H1 (cell line): ENCODE results near the gene ATP13A2. TPM values are rescaled to one million over a fixed set of nuclear protein-coding genes. Genes with fewer than 3 reads are reported as not detected.

Experiments used
- CTCF ChIA-PET: fragments of 300-600 bp; sonication (Branson Sonifier 250); formaldehyde crosslinking; loops from one replicate; lab custom pipeline; 2021; ENCODE audit not compliant: partially characterized antibody; lab: Charles Lee
- POLR2A ChIA-PET: fragments of 300-600 bp; sonication (Branson Sonifier 250); formaldehyde crosslinking; loops from one replicate; lab custom pipeline; 2021; ENCODE audit warnings: inconsistent platforms; ENCODE audit not compliant: partially characterized antibody; lab: Charles Lee
- DNase-seq, 2 experiments: peaks; one replicate each; pipeline versions ENCODE4 v3.0.0 to v3.0.0-alpha.2; 2010 to 2022; ENCODE audit warnings: low spot score in 2 of 2, low read depth in 1 of 2, mixed read lengths in 1 of 2
- FAIRE-seq: peaks from 2 replicates; lab custom pipeline; 2011; peaks lifted over from hg19 to GRCh38; lab: Jason Lieb, UNC
- H2AFZ ChIP-seq: 2 replicates; pipeline ENCODE4 v1.8.1; 2012; ENCODE audit warnings: low read length, inconsistent platforms
- H2AK5ac ChIP-seq: 2 replicates; pipeline ENCODE4 v1.6.1; 2013; ENCODE audit warnings: low read depth, low read length
- H2BK120ac ChIP-seq: replicated peaks from 2 replicates; pipeline ENCODE3; 2013; ENCODE audit warnings: low read depth, low read length, inconsistent platforms
- H2BK12ac ChIP-seq: 2 replicates; pipeline ENCODE4 v1.6.1; 2013; ENCODE audit warnings: low read depth, low read length
- H2BK15ac ChIP-seq: 2 replicates; pipeline ENCODE4 v1.6.1; 2013; ENCODE audit warnings: low read length
- H2BK20ac ChIP-seq: 2 replicates; pipeline ENCODE4 v1.6.1; 2013; ENCODE audit warnings: low read length
- H2BK5ac ChIP-seq: 2 replicates; pipeline ENCODE4 v1.6.1; 2013; ENCODE audit warnings: low read depth, low read length
- H3K14ac ChIP-seq: 2 replicates; pipeline ENCODE4 v1.6.1; 2013; ENCODE audit warnings: inconsistent platforms; ENCODE audit not compliant: insufficient read length
- H3K18ac ChIP-seq: 2 replicates; pipeline ENCODE4 v1.6.1; 2013; ENCODE audit warnings: low read length; ENCODE audit errors: extremely low read depth
- H3K23ac ChIP-seq: 2 replicates; pipeline ENCODE4 v1.6.1; 2013; ENCODE audit warnings: inconsistent platforms; ENCODE audit not compliant: insufficient read length
- H3K23me2 ChIP-seq: 2 replicates; pipeline ENCODE4 v1.6.1; 2013; ENCODE audit warnings: low read depth, low read length
- H3K27ac ChIP-seq: 2 replicates; pipeline ENCODE4 v1.6.1; 2011; ENCODE audit warnings: low read depth, low read length, inconsistent platforms
- H3K27me3 ChIP-seq, 4 experiments: replicated peaks in 1 of 4; 1 replicate in 1 of 4; 2 replicates in 3 of 4; pipeline versions ENCODE4 v1.6.1 to v1.8.1; 2011 to 2013; ENCODE audit warnings: low read length in 3 of 4, mild to moderate bottlenecking in 3 of 4, inconsistent platforms in 2 of 4, mixed read lengths in 2 of 4, moderate library complexity in 1 of 4; ENCODE audit not compliant: control insufficient read depth in 3 of 4, insufficient read depth in 3 of 4; ENCODE audit errors: extremely low read depth in 1 of 4
- H3K36me3 ChIP-seq, 4 experiments: 2 replicates each; pipeline versions ENCODE4 v1.6.1 to v1.8.1; 2011 to 2013; ENCODE audit warnings: mild to moderate bottlenecking in 4 of 4, low read length in 3 of 4, moderate library complexity in 2 of 4, control low read depth in 1 of 4, inconsistent platforms in 1 of 4; ENCODE audit not compliant: insufficient read depth in 4 of 4, control insufficient read depth in 2 of 4
- H3K4ac ChIP-seq: replicated peaks from 2 replicates; pipeline ENCODE3; 2013; ENCODE audit warnings: low read length, low read depth, mixed read lengths, inconsistent platforms; ENCODE audit not compliant: insufficient read length
- H3K4me1 ChIP-seq, 4 experiments: replicated peaks in 1 of 4; 1 replicate in 1 of 4; 2 replicates in 3 of 4; pipeline versions ENCODE4 v1.6.1 to v1.8.1; 2011 to 2013; ENCODE audit warnings: low read length in 3 of 4, inconsistent platforms in 2 of 4, mixed read lengths in 1 of 4; ENCODE audit not compliant: insufficient read depth in 4 of 4, control insufficient read depth in 3 of 4
- H3K4me2 ChIP-seq, 2 experiments: 2 replicates each; pipeline versions ENCODE4 v1.6.1 to v1.8.1; 2011 to 2013; ENCODE audit warnings: low read depth in 2 of 2, low read length in 2 of 2, control low read depth in 1 of 2, inconsistent platforms in 1 of 2, mild to moderate bottlenecking in 1 of 2; ENCODE audit not compliant: insufficient read depth in 1 of 2
- H3K4me3 ChIP-seq, 4 experiments: fragments of 200-600, 300-600 bp in 1 of 4; sonication (generic), shearing (Covaris generic), sonication (Bioruptor Twin) in 1 of 4; 2 replicates each; pipeline versions ENCODE4 v1.5.1 to v1.8.1; 2011 to 2016; ENCODE audit warnings: low read length in 4 of 4, low read depth in 3 of 4, control low read depth in 2 of 4, inconsistent platforms in 2 of 4, mild to moderate bottlenecking in 2 of 4, mixed read lengths in 1 of 4, moderate library complexity in 1 of 4; ENCODE audit not compliant: insufficient read depth in 2 of 4; ENCODE audit errors: extremely low read depth in 1 of 4
- H3K56ac ChIP-seq: replicated peaks from 2 replicates; pipeline ENCODE3; 2013; ENCODE audit warnings: low read depth, mild to moderate bottlenecking, mixed read lengths, low read length, inconsistent platforms; ENCODE audit not compliant: insufficient read length
- H3K79me1 ChIP-seq: 2 replicates; pipeline ENCODE4 v1.6.1; 2013; ENCODE audit warnings: low read depth, low read length, control low read depth
- H3K79me2 ChIP-seq, 2 experiments: 2 replicates each; pipeline versions ENCODE4 v1.6.1 to v1.8.1; 2012 to 2013; ENCODE audit warnings: low read length in 2 of 2, mild to moderate bottlenecking in 2 of 2, inconsistent platforms in 1 of 2; ENCODE audit not compliant: insufficient read depth in 2 of 2, control insufficient read depth in 1 of 2
- H3K9ac ChIP-seq, 4 experiments: replicated peaks in 1 of 4; 1 replicate in 1 of 4; 2 replicates in 3 of 4; pipeline versions ENCODE4 v1.6.1 to v1.8.1; 2011 to 2013; ENCODE audit warnings: low read depth in 3 of 4, low read length in 3 of 4, control low read depth in 2 of 4, mild to moderate bottlenecking in 2 of 4, moderate library complexity in 2 of 4, inconsistent platforms in 1 of 4; ENCODE audit errors: extremely low read depth in 1 of 4
- H3K9me3 ChIP-seq, 2 experiments: 2 replicates each; pipeline versions ENCODE4 v1.6.1 to v1.8.1; 2012 to 2013; ENCODE audit warnings: mild to moderate bottlenecking in 2 of 2, moderate library complexity in 2 of 2, control low read depth in 1 of 2, inconsistent platforms in 1 of 2, low read depth in 1 of 2, low read length in 1 of 2, mixed read lengths in 1 of 2; ENCODE audit not compliant: insufficient read depth in 2 of 2
- H4K20me1 ChIP-seq, 2 experiments: replicated peaks in 1 of 2; 2 replicates each; pipeline versions ENCODE3 to v1.8.1; 2011 to 2013; ENCODE audit warnings: inconsistent platforms in 2 of 2, low read length in 2 of 2, mild to moderate bottlenecking in 1 of 2; ENCODE audit not compliant: insufficient read depth in 2 of 2, control insufficient read depth in 1 of 2
- H4K5ac ChIP-seq: 2 replicates; pipeline ENCODE4 v1.6.1; 2013; ENCODE audit warnings: low read length, low read depth, mixed read lengths, inconsistent platforms; ENCODE audit not compliant: insufficient read length
- H4K8ac ChIP-seq: 2 replicates; pipeline ENCODE4 v1.8.0; 2013; ENCODE audit warnings: mild to moderate bottlenecking, moderate library complexity, low read length, inconsistent platforms; ENCODE audit not compliant: insufficient read depth; ENCODE audit errors: extremely low read depth
- H4K91ac ChIP-seq: replicated peaks from 2 replicates; pipeline ENCODE3; 2013; ENCODE audit warnings: low read length, mixed read lengths, inconsistent platforms; ENCODE audit not compliant: insufficient read length
- CHD1 ChIP-seq: IDR thresholded peaks from 2 replicates; pipeline ENCODE4 v1.6.1; 2012; ENCODE audit warnings: low read depth, low read length, improper control_type of control experiment
- FOSL1 ChIP-seq: IDR thresholded peaks from 2 replicates; pipeline ENCODE4 v1.6.1; 2011; ENCODE audit warnings: mild to moderate bottlenecking, low read depth, low read length, moderate library complexity; ENCODE audit not compliant: insufficient read depth
- GABPA ChIP-seq: IDR thresholded peaks from 2 replicates; pipeline ENCODE4 v1.6.1; 2011; ENCODE audit warnings: mild to moderate bottlenecking, low read length, moderate library complexity, borderline replicate concordance; ENCODE audit not compliant: insufficient read depth
- HDAC2 ChIP-seq, 2 experiments: fragments of 300-600 bp in 1 of 2; sonication (generic) in 1 of 2; IDR thresholded peaks; 2 replicates each; pipeline ENCODE4 v1.6.1; 2011 to 2012; ENCODE audit warnings: low read depth in 2 of 2, low read length in 2 of 2, mild to moderate bottlenecking in 2 of 2, moderate library complexity in 2 of 2, borderline replicate concordance in 1 of 2, inconsistent platforms in 1 of 2
- JUND ChIP-seq: IDR thresholded peaks from 2 replicates; pipeline ENCODE4 v1.6.1; 2011; ENCODE audit warnings: mild to moderate bottlenecking, improper control_type of control experiment, low read length
- NANOG ChIP-seq: IDR thresholded peaks from 2 replicates; pipeline ENCODE4 v1.6.1; 2011; ENCODE audit warnings: low read length, low read depth, mild to moderate bottlenecking, inconsistent platforms; ENCODE audit not compliant: insufficient read depth, poor library complexity, severe bottlenecking
- POLR2AphosphoS5 ChIP-seq: IDR thresholded peaks from 2 replicates; pipeline ENCODE4 v1.6.1; 2011; ENCODE audit warnings: low read depth, low read length
- RFX5 ChIP-seq: IDR thresholded peaks from 2 replicates; pipeline ENCODE4 v1.6.1; 2011; ENCODE audit warnings: low read depth, low read length, improper control_type of control experiment, borderline replicate concordance
- RXRA ChIP-seq: IDR thresholded peaks from 2 replicates; pipeline ENCODE4 v1.6.1; 2011; ENCODE audit warnings: low read depth, mild to moderate bottlenecking, low read length, moderate library complexity; ENCODE audit not compliant: insufficient read depth
- SIN3A ChIP-seq, 2 experiments: IDR thresholded peaks in 1 of 2; conservative IDR thresholded peaks in 1 of 2; 2 replicates each; pipeline ENCODE4 v1.6.1; 2011 to 2012; ENCODE audit warnings: low read length in 2 of 2, improper control_type of control experiment in 1 of 2, low read depth in 1 of 2, mild to moderate bottlenecking in 1 of 2
- SP2 ChIP-seq: IDR thresholded peaks from 2 replicates; pipeline ENCODE4 v1.6.1; 2012; ENCODE audit warnings: mild to moderate bottlenecking, low read length, inconsistent platforms
- SP4 ChIP-seq: IDR thresholded peaks from 2 replicates; pipeline ENCODE4 v1.6.1; 2012; ENCODE audit warnings: low read length, inconsistent platforms
- SRF ChIP-seq: IDR thresholded peaks from 2 replicates; pipeline ENCODE4 v1.6.1; 2011; ENCODE audit warnings: mild to moderate bottlenecking, low read depth, low read length, moderate library complexity
- TEAD4 ChIP-seq: IDR thresholded peaks from 2 replicates; pipeline ENCODE4 v1.6.1; 2012; ENCODE audit warnings: low read depth, low read length, inconsistent platforms, mixed read lengths
- WGBS, 2 experiments: shearing (Covaris generic) in 1 of 2; methylation state at CpG; one replicate each; pipeline versions ENCODE4 v1.1.6 to v1.1.7; 2013 to 2015; ENCODE audit warnings: low lambda C conversion rate in 2 of 2, mixed read lengths in 2 of 2, inconsistent platforms in 1 of 2, low coverage in 1 of 2, missing lambda C conversion rate in 1 of 2; ENCODE audit not compliant: insufficient replicate concordance in 2 of 2, insufficient coverage in 1 of 2, insufficient read length in 1 of 2; ENCODE audit errors: extremely low coverage in 1 of 2, missing lambda C conversion rate in 1 of 2; 5-methylcytosine and 5-hydroxymethylcytosine counted together
- polyA plus RNA-seq, 7 experiments: library from polyadenylated mRNA; depleted of rRNA in 3 of 7; stranded (reverse) in 5 of 7; unstranded in 2 of 7; fragments of >200 nt in 5 of 7; fragments of 200-250 nt in 2 of 7; gene quantifications; 1 replicate in 5 of 7; 2 replicates in 1 of 7; 4 replicates in 1 of 7; pipeline versions ENCODE4 v1.2.1 to v1.2.3, GENCODE V29; 2011 to 2013; ENCODE audit warnings: missing spikeins in 2 of 7, mixed read lengths in 2 of 7
- total RNA-seq: library from RNA; stranded (reverse); fragmentation: NEBNext Ultra II Directional; extraction: Animal tissue kit (Norgen Biotek cat#: 25700); gene quantifications from 2 replicates; pipeline ENCODE4 v1.2.1, GENCODE V29; 2021

Gene ATP13A2
- total and polyA plus RNA-seq, 2 of the 8 experiments (the other 6 are each of a cell fraction or from before 2014, with no cell fraction given) = 82.1 to 83.6 TPM

- no peak overlapping the region for H3K27ac ChIP-seq
- H2BK5ac ChIP-seq = no peak overlapping the region
- H3K4me2 ChIP-seq = no peak overlapping the region
- ChIA-PET CTCF (interaction anchor here (0.6 to 1.6 kb wide), 3 partner anchors 31 to 42 kb away, joined by 3 to 5 read pairs (median 5); no protein-coding TSS in a partner anchor), POLR2A (interaction anchor here (0.7 to 1.4 kb wide), 2 partner anchors 32 to 64 kb away, joined by 3 read pairs; no protein-coding TSS in a partner anchor)
- no peak overlapping the region for H3K4ac ChIP-seq
- WGBS, 2 experiments = 96% methylated on average over 15 of the region's 15 CpGs; no CpG with 5 or more reads in 1 of the 2 experiments
- H4K91ac ChIP-seq = no peak overlapping the region
- no peaks in the 10 kb centered on the region for H3K79me1 ChIP-seq
- H3K36me3 ChIP-seq = peaks cover 2 to 15% (median 9%) of the 10 kb centered on the region in 4 experiments; a peak in 6 of 8 replicates
- no peaks in the 10 kb centered on the region for H3K23me2 ChIP-seq
- H3K18ac ChIP-seq = no peak overlapping the region
- no peaks in the 10 kb centered on the region for H3K4me1 ChIP-seq
- H4K5ac ChIP-seq = no peak overlapping the region
- no peak overlapping the region for H2BK12ac ChIP-seq
- no peak overlapping the region for H4K8ac ChIP-seq
- H2AK5ac ChIP-seq = no peak overlapping the region
- H2BK15ac ChIP-seq = no peak overlapping the region
- H3K23ac ChIP-seq = no peak overlapping the region
- H3K4me3 ChIP-seq = no peak overlapping the region
- peaks cover 0 to 5% of the 10 kb centered on the region in 2 experiments for H4K20me1 ChIP-seq
- no peaks in the 10 kb centered on the region for H3K79me2 ChIP-seq
- H2AFZ ChIP-seq = no peak overlapping the region
- H3K9me3 ChIP-seq = no peaks in the 10 kb centered on the region
- H2BK20ac ChIP-seq = no peak overlapping the region
- no peak overlapping the region for H2BK120ac ChIP-seq
- no peak overlapping the region for H3K56ac ChIP-seq
- H3K9ac ChIP-seq = no peak overlapping the region
- DNase-seq = peak in 1 of 2 experiments; percentile 41
- H3K27me3 ChIP-seq = no peaks in the 10 kb centered on the region
- no peak overlapping the region for H3K14ac ChIP-seq
- no peak for FAIRE-seq
- TF ChIP-seq HDAC2 (IDR thresholded peaks at IDR 0.05; ENCODE audit: borderline replicate concordance in 1 of 2, low read depth in 2 of 2, low read length in 2 of 2) (no peak), SP4 (no peak), SRF (no peak), GABPA (no peak), POLR2AphosphoS5 (no peak), RFX5 (no peak), JUND (no peak), RXRA (no peak), SIN3A (conservative IDR thresholded peaks at IDR 0.05 in 1 of 2, IDR thresholded peaks at IDR 0.05 in 1 of 2; ENCODE audit: low read depth in 1 of 2, low read length in 2 of 2) (no peak), TEAD4 (no peak), FOSL1 (no peak), NANOG (no peak), CHD1 (no peak), SP2 (no peak)
These were observed 18.1 kb downstream of the ATP13A2 start for GRCh38 chr1:16993521-16994038.
